H1 (cell line): ENCODE measurements around the gene KCNAB2. TPM values are rescaled to one million over a fixed set of nuclear protein-coding genes. Genes with fewer than 3 reads are reported as not detected.

ENCODE experiments used
- ATF2 ChIP-seq: IDR thresholded peaks from 2 replicates; pipeline ENCODE4 v1.6.1; 2012; ENCODE audit warnings: low read length, inconsistent platforms
- BCL11A ChIP-seq, 2 experiments: IDR thresholded peaks; one replicate each; pipeline ENCODE4 v1.6.1; 2011; ENCODE audit warnings: low read depth in 2 of 2, low read length in 2 of 2, mild to moderate bottlenecking in 2 of 2
- BRCA1 ChIP-seq: IDR thresholded peaks from 2 replicates; pipeline ENCODE4 v1.6.1; 2012; ENCODE audit warnings: low read depth, low read length, improper control_type of control experiment
- CHD2 ChIP-seq: IDR thresholded peaks from 2 replicates; pipeline ENCODE4 v1.6.1; 2012; ENCODE audit warnings: low read length, improper control_type of control experiment
- EZH2 ChIP-seq: fragments of 200-600 bp; sonication (generic); IDR thresholded peaks from 2 replicates; pipeline ENCODE4 v1.7.1; 2012; ENCODE audit warnings: low read depth, mild to moderate bottlenecking, moderate library complexity, low read length, inconsistent platforms; ENCODE audit not compliant: severe bottlenecking
- HDAC6 ChIP-seq: IDR thresholded peaks from one replicate; pipeline ENCODE4 v1.7.1; 2012; ENCODE audit warnings: low read depth, mild to moderate bottlenecking, inconsistent platforms, low read length, moderate library complexity
- NANOG ChIP-seq: IDR thresholded peaks from 2 replicates; pipeline ENCODE4 v1.6.1; 2011; ENCODE audit warnings: low read length, low read depth, mild to moderate bottlenecking, inconsistent platforms; ENCODE audit not compliant: insufficient read depth, poor library complexity, severe bottlenecking
- RBBP5 ChIP-seq: IDR thresholded peaks from 2 replicates; pipeline ENCODE4 v1.7.1; 2012; ENCODE audit warnings: low read depth, mild to moderate bottlenecking, inconsistent platforms, low read length, moderate library complexity, borderline replicate concordance
- TAF1 ChIP-seq: IDR thresholded peaks from 2 replicates; pipeline ENCODE4 v1.6.1; 2011; ENCODE audit warnings: mild to moderate bottlenecking, low read depth, low read length
- USF2 ChIP-seq: IDR thresholded peaks from 2 replicates; pipeline ENCODE4 v1.6.1; 2011; ENCODE audit warnings: low read length, improper control_type of control experiment
- polyA plus RNA-seq, 7 experiments: library from polyadenylated mRNA; depleted of rRNA in 3 of 7; stranded (reverse) in 5 of 7; unstranded in 2 of 7; fragments of >200 nt in 5 of 7; fragments of 200-250 nt in 2 of 7; gene quantifications; 1 replicate in 5 of 7; 2 replicates in 1 of 7; 4 replicates in 1 of 7; pipeline versions ENCODE4 v1.2.1 to v1.2.3, GENCODE V29; 2011 to 2013; ENCODE audit warnings: missing spikeins in 2 of 7, mixed read lengths in 2 of 7
- total RNA-seq: library from RNA; stranded (reverse); fragmentation: NEBNext Ultra II Directional; extraction: Animal tissue kit (Norgen Biotek cat#: 25700); gene quantifications from 2 replicates; pipeline ENCODE4 v1.2.1, GENCODE V29; 2021

Gene KCNAB2
- total and polyA plus RNA-seq, 2 of the 8 experiments (the other 6 are each of a cell fraction or from before 2014, with no cell fraction given), result 4.5 to 7.0 TPM

GRCh38 chr1:6093071-6093470, 47.4 kb downstream of the KCNAB2 start (continued):
- TF ChIP-seq NANOG, result no peak
- TF ChIP-seq BCL11A (IDR thresholded peaks at IDR 0.05; ENCODE audit: low read depth in 2 of 2, low read length in 2 of 2), result no peak
- TF ChIP-seq CHD2, result no peak
- no peak for TF ChIP-seq EZH2
- no peak for TF ChIP-seq USF2
- no peak for TF ChIP-seq RBBP5
- TF ChIP-seq HDAC6, result no peak
- no peak for TF ChIP-seq ATF2
- TF ChIP-seq TAF1, result no peak
- TF ChIP-seq BRCA1, result no peak
